Liver (tissue), 9 donors: ENCODE data around the gene CA14. TPM values are rescaled to one million over a fixed set of nuclear protein-coding genes. Genes with fewer than 3 reads are reported as not detected.

Experiments
- DNase-seq: peaks from one replicate; pipeline ENCODE4 v3.0.0-alpha.2; 2017; ENCODE audit warnings: low spot score
- H3K27ac ChIP-seq, 2 donors: one replicate each; pipeline ENCODE4 v1.7.0; 2013; ENCODE audit warnings: inconsistent platforms in 2 of 2, low read length in 2 of 2, control low read depth in 1 of 2, low read depth in 1 of 2, mild to moderate bottlenecking in 1 of 2
- H3K27me3 ChIP-seq, 4 donors: one replicate each; pipeline versions ENCODE4 v1.6.1 to v1.7.0; 2013; ENCODE audit warnings: low read length in 3 of 4, inconsistent platforms in 1 of 4, mild to moderate bottlenecking in 1 of 4, moderate library complexity in 1 of 4; ENCODE audit not compliant: control insufficient read depth in 4 of 4, insufficient read depth in 4 of 4
- H3K36me3 ChIP-seq, 4 donors: one replicate each; pipeline versions ENCODE4 v1.6.1 to v1.7.0; 2013; ENCODE audit warnings: low read length in 3 of 4, mild to moderate bottlenecking in 3 of 4, low read depth in 1 of 4, moderate library complexity in 1 of 4; ENCODE audit not compliant: control insufficient read depth in 4 of 4, insufficient read depth in 3 of 4
- H3K4me1 ChIP-seq, 4 donors: one replicate each; pipeline versions ENCODE4 v1.6.1 to v1.7.0; 2013; ENCODE audit warnings: low read length in 3 of 4, mild to moderate bottlenecking in 3 of 4, moderate library complexity in 1 of 4; ENCODE audit not compliant: control insufficient read depth in 4 of 4, insufficient read depth in 4 of 4
- H3K4me3 ChIP-seq, 3 donors: one replicate each; pipeline versions ENCODE4 v1.6.1 to v1.7.0; 2013; ENCODE audit warnings: low read length in 3 of 3, control low read depth in 1 of 3, low read depth in 1 of 3, mild to moderate bottlenecking in 1 of 3
- H3K9ac ChIP-seq, 2 donors: one replicate each; pipeline ENCODE4 v1.7.0; 2013; ENCODE audit warnings: low read length in 2 of 2, mild to moderate bottlenecking in 2 of 2, moderate library complexity in 2 of 2, control low read depth in 1 of 2, low read depth in 1 of 2
- H3K9me3 ChIP-seq, 4 donors: one replicate each; pipeline versions ENCODE4 v1.6.1 to v1.7.0; 2013; ENCODE audit warnings: low read length in 3 of 4; ENCODE audit not compliant: control insufficient read depth in 4 of 4
- EGR1 ChIP-seq, 2 donors: IDR thresholded peaks; 2 replicates each; pipeline ENCODE4 v1.6.1; 2016 to 2018; ENCODE audit warnings: antibody characterized with exemption in 2 of 2, low read depth in 2 of 2
- FOXA1 ChIP-seq: IDR thresholded peaks from 2 replicates; pipeline ENCODE4 v1.6.1; 2016; ENCODE audit warnings: antibody characterized with exemption
- GABPA ChIP-seq, 2 donors: IDR thresholded peaks in 1 of 2; conservative IDR thresholded peaks in 1 of 2; 2 replicates each; pipeline ENCODE4 v1.6.1; 2016; ENCODE audit warnings: antibody characterized with exemption in 2 of 2, mild to moderate bottlenecking in 1 of 2, moderate library complexity in 1 of 2
- HNF4A ChIP-seq, 2 donors: conservative IDR thresholded peaks; 2 replicates each; pipeline ENCODE4 v1.6.1; 2016; ENCODE audit warnings: antibody characterized with exemption in 2 of 2, mild to moderate bottlenecking in 2 of 2
- HNF4G ChIP-seq: IDR thresholded peaks from 2 replicates; pipeline ENCODE4 v1.6.1; 2016; ENCODE audit warnings: antibody characterized with exemption
- JUND ChIP-seq, 2 donors: IDR thresholded peaks; 2 replicates each; pipeline ENCODE4 v1.6.1; 2016; ENCODE audit warnings: antibody characterized with exemption in 2 of 2
- RAD21 ChIP-seq, 2 donors: IDR thresholded peaks; 2 replicates each; pipeline ENCODE4 v1.6.1; 2016; ENCODE audit warnings: antibody characterized with exemption in 2 of 2, mild to moderate bottlenecking in 2 of 2
- RXRA ChIP-seq, 2 donors: IDR thresholded peaks; 2 replicates each; pipeline ENCODE4 v1.6.1; 2017 to 2018; ENCODE audit warnings: antibody characterized with exemption in 2 of 2, mild to moderate bottlenecking in 1 of 2
- YY1 ChIP-seq: IDR thresholded peaks from 2 replicates; pipeline ENCODE4 v1.6.1; 2016; ENCODE audit warnings: antibody characterized with exemption, mild to moderate bottlenecking
- WGBS: extraction: QIAGEN DNeasy Blood & Tissue Kit; methylation state at CpG from one replicate; pipeline ENCODE4 v1.1.7; 2013; 5-methylcytosine and 5-hydroxymethylcytosine counted together
- polyA plus RNA-seq, 2 donors: library from polyadenylated mRNA; stranded (reverse) in 1 of 2; unstranded in 1 of 2; fragments of 200-250 nt in 1 of 2; fragments of >200 nt in 1 of 2; fragmentation: Nextera tagmentation in 1 of 2; extraction: Ambion mirVana in 1 of 2; gene quantifications; one replicate each; pipeline versions ENCODE4 v1.2.1 to v1.2.3, GENCODE V29; 2013 to 2015
- total RNA-seq, 2 donors: library from RNA; depleted of rRNA; stranded (reverse); fragments of >200 nt; gene quantifications; one replicate each; pipeline ENCODE4 v1.2.3, GENCODE V29; 2014
- TF ChIP-seq, protein P1 (sequence below): fragments of 150-350 bp; IDR thresholded peaks from 2 replicates; pipeline ENCODE4 v1.5.1; 2017; ENCODE audit warnings: improper control_type of control experiment, low read depth, low read length; ENCODE audit not compliant: missing input control
- TF ChIP-seq, protein P2 (sequence below): IDR thresholded peaks from 2 replicates; pipeline ENCODE4 v1.6.1; 2016; ENCODE audit warnings: antibody characterized with exemption
- TF ChIP-seq, protein P3 (sequence below): IDR thresholded peaks from 2 replicates; pipeline ENCODE4 v1.6.1; 2016; ENCODE audit warnings: antibody characterized with exemption
- donor health status: healthy.
- donor health status: healthy.
- donor health status: healthy.
- donor health status: healthy.
- donor health status: healthy.

CA14 gene
- total and polyA plus RNA-seq, 4 donors = 0.22 to 2.7 (median 1.2) TPM

DNA sequence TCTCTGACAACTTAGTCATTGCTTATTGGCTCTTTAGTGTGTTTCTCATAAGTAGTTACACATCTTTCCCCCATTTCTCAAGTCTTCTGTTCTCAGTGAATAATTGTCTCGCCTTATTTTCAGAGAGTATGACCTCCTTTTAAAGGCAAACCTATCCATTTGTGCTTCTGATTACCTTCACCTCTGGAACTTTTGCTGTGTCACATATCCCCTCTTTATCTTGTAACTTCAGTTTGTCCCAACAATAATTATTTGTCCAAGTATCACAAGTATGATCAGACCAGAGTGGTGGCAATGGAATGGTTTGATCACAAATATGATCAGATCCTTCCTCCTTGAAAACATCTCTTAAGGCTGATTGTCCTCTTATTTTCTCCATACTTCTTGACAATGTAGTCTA, 30.8 kb downstream of the CA14 start:
- no peak overlapping the region for H3K27ac ChIP-seq
- peaks cover under 1 to 4% (median 2%) of the 10 kb centered on the region in 4 donors for H3K4me1 ChIP-seq
- no peak for DNase-seq
- no peaks in the 10 kb centered on the region for H3K27me3 ChIP-seq
- TF ChIP-seq, protein P1, sequence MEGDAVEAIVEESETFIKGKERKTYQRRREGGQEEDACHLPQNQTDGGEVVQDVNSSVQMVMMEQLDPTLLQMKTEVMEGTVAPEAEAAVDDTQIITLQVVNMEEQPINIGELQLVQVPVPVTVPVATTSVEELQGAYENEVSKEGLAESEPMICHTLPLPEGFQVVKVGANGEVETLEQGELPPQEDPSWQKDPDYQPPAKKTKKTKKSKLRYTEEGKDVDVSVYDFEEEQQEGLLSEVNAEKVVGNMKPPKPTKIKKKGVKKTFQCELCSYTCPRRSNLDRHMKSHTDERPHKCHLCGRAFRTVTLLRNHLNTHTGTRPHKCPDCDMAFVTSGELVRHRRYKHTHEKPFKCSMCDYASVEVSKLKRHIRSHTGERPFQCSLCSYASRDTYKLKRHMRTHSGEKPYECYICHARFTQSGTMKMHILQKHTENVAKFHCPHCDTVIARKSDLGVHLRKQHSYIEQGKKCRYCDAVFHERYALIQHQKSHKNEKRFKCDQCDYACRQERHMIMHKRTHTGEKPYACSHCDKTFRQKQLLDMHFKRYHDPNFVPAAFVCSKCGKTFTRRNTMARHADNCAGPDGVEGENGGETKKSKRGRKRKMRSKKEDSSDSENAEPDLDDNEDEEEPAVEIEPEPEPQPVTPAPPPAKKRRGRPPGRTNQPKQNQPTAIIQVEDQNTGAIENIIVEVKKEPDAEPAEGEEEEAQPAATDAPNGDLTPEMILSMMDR = no peak
- TF ChIP-seq GABPA (IDR thresholded peaks at IDR 0.05 in 1 of 2, conservative IDR thresholded peaks at IDR 0.05 in 1 of 2) (no peak), JUND (IDR thresholded peaks at IDR 0.05) (no peak), EGR1 (IDR thresholded peaks at IDR 0.05; ENCODE audit: low read depth in 2 of 2) (no peak), HNF4A (conservative IDR thresholded peaks at IDR 0.05) (no peak), RAD21 (IDR thresholded peaks at IDR 0.05) (no peak)
- no peak overlapping the region for H3K9ac ChIP-seq
- WGBS = 92% methylated on average over 1 of the region's 1 CpG
- H3K4me3 ChIP-seq = no peak overlapping the region
- H3K36me3 ChIP-seq = peaks cover 0 to 12% (median 7%) of the 10 kb centered on the region in 4 donors
- no peaks in the 10 kb centered on the region for H3K9me3 ChIP-seq

DNA sequence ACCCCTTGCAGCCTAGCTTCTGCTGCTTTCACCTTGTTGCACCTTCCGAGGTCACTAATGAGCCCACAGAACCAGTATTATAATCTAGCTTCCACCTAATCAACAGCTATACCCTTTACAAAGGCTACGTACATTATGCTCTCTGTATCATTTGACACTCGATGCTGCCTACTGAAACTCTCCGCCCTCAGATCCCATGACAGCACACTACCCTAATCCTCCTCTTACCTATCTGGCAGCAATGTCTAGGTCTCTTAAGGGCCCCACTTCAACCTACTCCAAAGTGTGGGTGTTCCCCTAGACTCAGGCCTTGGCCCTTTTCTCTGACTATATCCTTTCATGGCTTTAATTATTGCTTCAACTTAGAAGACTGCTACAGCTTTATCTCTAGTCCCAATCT, 31.2 kb downstream of the CA14 start:
- Histone ChIP-seq H3K4me3 (no peak overlapping the region), H3K27me3 (no peaks in the 10 kb centered on the region), H3K27ac (no peak overlapping the region), H3K4me1 (peaks cover 0 to 2% (median under 1%) of the 10 kb centered on the region in 4 donors), H3K9ac (no peak overlapping the region), H3K36me3 (peaks cover 0 to 12% (median 7%) of the 10 kb centered on the region in 4 donors), H3K9me3 (no peaks in the 10 kb centered on the region)
- WGBS = 94% methylated on average over 4 of the region's 4 CpGs
- no peak for DNase-seq
- TF ChIP-seq, protein P2, sequence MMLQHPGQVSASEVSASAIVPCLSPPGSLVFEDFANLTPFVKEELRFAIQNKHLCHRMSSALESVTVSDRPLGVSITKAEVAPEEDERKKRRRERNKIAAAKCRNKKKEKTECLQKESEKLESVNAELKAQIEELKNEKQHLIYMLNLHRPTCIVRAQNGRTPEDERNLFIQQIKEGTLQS = no peak
- TF ChIP-seq RXRA (IDR thresholded peaks at IDR 0.05) = no peak
- TF ChIP-seq, protein P3, sequence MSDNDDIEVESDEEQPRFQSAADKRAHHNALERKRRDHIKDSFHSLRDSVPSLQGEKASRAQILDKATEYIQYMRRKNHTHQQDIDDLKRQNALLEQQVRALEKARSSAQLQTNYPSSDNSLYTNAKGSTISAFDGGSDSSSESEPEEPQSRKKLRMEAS = no peak
- TF ChIP-seq GABPA (IDR thresholded peaks at IDR 0.05 in 1 of 2, conservative IDR thresholded peaks at IDR 0.05 in 1 of 2) = no peak
- no peak for TF ChIP-seq YY1
- TF ChIP-seq FOXA1 = no peak
- no peak for TF ChIP-seq HNF4G
- TF ChIP-seq, protein P1 = no peak
- no peak for TF ChIP-seq HNF4A (conservative IDR thresholded peaks at IDR 0.05)
